ENCODE data around the gene VPS41. TPM values are rescaled to one million over a fixed set of nuclear protein-coding genes. Genes with fewer than 3 reads are reported as not detected.

The VPS41 gene
- total RNA-seq, 1 donor from 2014 or later = 108 TPM

GRCh38 chr7:38716397-38716796 is 192.6 kb downstream of the VPS41 start:
- no peak for DNase-seq
- no peak for TF ChIP-seq CTCF (IDR thresholded peaks at IDR 0.05; ENCODE audit: partially characterized antibody, unreplicated experiment)
- Mint-ChIP-seq H3K9me3 (ENCODE audit: unreplicated experiment) (no peaks in the 10 kb centered on the region), H3K4me3 (ENCODE audit: unreplicated experiment) (no peak overlapping the region), H3K27me3 (ENCODE audit: unreplicated experiment) (no peaks in the 10 kb centered on the region), H3K4me1 (ENCODE audit: low read depth, unreplicated experiment) (peaks cover under 1% of the 10 kb centered on the region), H3K36me3 (ENCODE audit: unreplicated experiment) (no peaks in the 10 kb centered on the region), H3K27ac (ENCODE audit: unreplicated experiment) (no peak overlapping the region)

GRCh38 chr7:38709123-38709522 is 199.9 kb downstream of the VPS41 start:
- H3K4me1 Mint-ChIP-seq (ENCODE audit: low read depth, unreplicated experiment) = no peaks in the 10 kb centered on the region
- DNase-seq = no peak
- TF ChIP-seq CTCF (IDR thresholded peaks at IDR 0.05; ENCODE audit: partially characterized antibody, unreplicated experiment) = no peak
- no peak overlapping the region for H3K4me3 Mint-ChIP-seq (ENCODE audit: unreplicated experiment)
- no peak overlapping the region for H3K27ac Mint-ChIP-seq (ENCODE audit: unreplicated experiment)
- no peaks in the 10 kb centered on the region for H3K27me3 Mint-ChIP-seq (ENCODE audit: unreplicated experiment)
- peaks cover 4% of the 10 kb centered on the region for H3K36me3 Mint-ChIP-seq (ENCODE audit: unreplicated experiment)
- no peaks in the 10 kb centered on the region for H3K9me3 Mint-ChIP-seq (ENCODE audit: unreplicated experiment)

GRCh38 chr7:38704751-38705150 is 204.2 kb downstream of the VPS41 start:
- peaks cover 4% of the 10 kb centered on the region for H3K36me3 Mint-ChIP-seq (ENCODE audit: unreplicated experiment)
- no peak overlapping the region for H3K4me3 Mint-ChIP-seq (ENCODE audit: unreplicated experiment)
- no peak overlapping the region for H3K27ac Mint-ChIP-seq (ENCODE audit: unreplicated experiment)
- no peaks in the 10 kb centered on the region for H3K9me3 Mint-ChIP-seq (ENCODE audit: unreplicated experiment)
- no peak for DNase-seq
- TF ChIP-seq CTCF (IDR thresholded peaks at IDR 0.05; ENCODE audit: partially characterized antibody, unreplicated experiment) = no peak
- peaks cover 1% of the 10 kb centered on the region for H3K4me1 Mint-ChIP-seq (ENCODE audit: low read depth, unreplicated experiment)
- H3K27me3 Mint-ChIP-seq (ENCODE audit: unreplicated experiment) = peaks cover 4% of the 10 kb centered on the region

- Mint-ChIP-seq H3K4me3 (ENCODE audit: unreplicated experiment) (no peak overlapping the region), H3K4me1 (ENCODE audit: low read depth, unreplicated experiment) (peaks cover 1% of the 10 kb centered on the region), H3K27me3 (ENCODE audit: unreplicated experiment) (peaks cover 4% of the 10 kb centered on the region), H3K9me3 (ENCODE audit: unreplicated experiment) (no peaks in the 10 kb centered on the region), H3K27ac (ENCODE audit: unreplicated experiment) (no peak overlapping the region), H3K36me3 (ENCODE audit: unreplicated experiment) (peaks cover 4% of the 10 kb centered on the region)
- no peak for DNase-seq
- no peak for TF ChIP-seq CTCF (IDR thresholded peaks at IDR 0.05; ENCODE audit: partially characterized antibody, unreplicated experiment)
Measured at GRCh38 chr7:38704041-38704547, 204.9 kb downstream of the VPS41 start.

- Mint-ChIP-seq H3K4me3 (ENCODE audit: unreplicated experiment) (no peak overlapping the region), H3K4me1 (ENCODE audit: low read depth, unreplicated experiment) (peaks cover 1% of the 10 kb centered on the region), H3K27ac (ENCODE audit: unreplicated experiment) (no peak overlapping the region), H3K36me3 (ENCODE audit: unreplicated experiment) (peaks cover 4% of the 10 kb centered on the region), H3K9me3 (ENCODE audit: unreplicated experiment) (no peaks in the 10 kb centered on the region), H3K27me3 (ENCODE audit: unreplicated experiment) (peaks cover 4% of the 10 kb centered on the region)
- no peak for DNase-seq
- TF ChIP-seq CTCF (IDR thresholded peaks at IDR 0.05; ENCODE audit: partially characterized antibody, unreplicated experiment) = no peak
Measured at GRCh38 chr7:38703093-38703492, 205.9 kb downstream of the VPS41 start.
